A673 (cell line): ENCODE results near the gene CLHC1.

Experiments used
- EZH2 ChIP-seq: fragments of 200-600 bp; sonication (generic); IDR thresholded peaks from 2 replicates; pipeline ENCODE4 v1.6.1; 2017; ENCODE audit warnings: borderline replicate concordance, low read depth, mild to moderate bottlenecking, mixed read lengths, antibody characterized with exemption, low read length; ENCODE audit not compliant: poor library complexity, severe bottlenecking
- TF ChIP-seq, protein P1 (sequence below): fragments of 300-800, 200-600 bp; sonication (generic); conservative IDR thresholded peaks from 2 replicates; pipeline ENCODE4 v1.5.1; 2017; ENCODE audit warnings: low read depth, mild to moderate bottlenecking, antibody characterized with exemption, low read length, moderate library complexity, mixed read lengths

DNA sequence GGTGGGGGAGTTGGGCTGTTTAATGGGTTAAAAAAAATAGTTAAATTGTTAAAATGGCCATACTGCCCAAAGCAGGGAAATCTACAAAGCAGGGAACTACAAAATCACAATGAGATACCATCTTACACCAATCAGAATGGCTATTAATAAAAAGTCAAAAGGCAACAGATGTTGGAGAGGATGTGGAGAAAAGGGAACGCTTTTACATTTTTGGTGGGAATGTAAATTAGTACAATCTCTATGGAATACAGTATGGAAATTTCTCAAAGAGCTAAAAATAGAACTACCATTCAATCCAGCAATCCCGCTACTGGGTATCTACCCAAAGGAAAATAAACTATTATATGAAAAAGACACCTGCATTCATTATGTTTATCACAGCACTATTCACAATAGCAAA lies 27.1 kb downstream of the CLHC1 start:
- TF ChIP-seq, protein P1, sequence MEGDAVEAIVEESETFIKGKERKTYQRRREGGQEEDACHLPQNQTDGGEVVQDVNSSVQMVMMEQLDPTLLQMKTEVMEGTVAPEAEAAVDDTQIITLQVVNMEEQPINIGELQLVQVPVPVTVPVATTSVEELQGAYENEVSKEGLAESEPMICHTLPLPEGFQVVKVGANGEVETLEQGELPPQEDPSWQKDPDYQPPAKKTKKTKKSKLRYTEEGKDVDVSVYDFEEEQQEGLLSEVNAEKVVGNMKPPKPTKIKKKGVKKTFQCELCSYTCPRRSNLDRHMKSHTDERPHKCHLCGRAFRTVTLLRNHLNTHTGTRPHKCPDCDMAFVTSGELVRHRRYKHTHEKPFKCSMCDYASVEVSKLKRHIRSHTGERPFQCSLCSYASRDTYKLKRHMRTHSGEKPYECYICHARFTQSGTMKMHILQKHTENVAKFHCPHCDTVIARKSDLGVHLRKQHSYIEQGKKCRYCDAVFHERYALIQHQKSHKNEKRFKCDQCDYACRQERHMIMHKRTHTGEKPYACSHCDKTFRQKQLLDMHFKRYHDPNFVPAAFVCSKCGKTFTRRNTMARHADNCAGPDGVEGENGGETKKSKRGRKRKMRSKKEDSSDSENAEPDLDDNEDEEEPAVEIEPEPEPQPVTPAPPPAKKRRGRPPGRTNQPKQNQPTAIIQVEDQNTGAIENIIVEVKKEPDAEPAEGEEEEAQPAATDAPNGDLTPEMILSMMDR, result no peak
- TF ChIP-seq EZH2, result no peak
